Measurements from ENCODE around the gene WDR83. TPM values are rescaled to one million over a fixed set of nuclear protein-coding genes. Genes with fewer than 3 reads are reported as not detected.

The WDR83 gene
- total and polyA plus RNA-seq, 10 of the 15 experiments (the other 5 are each of a cell fraction or from before 2014, with no cell fraction given): 0.58 to 17.7 (median 10.8) TPM

- TF ChIP-seq ZNF592 (IDR thresholded peaks at IDR 0.05): no peak
- no peak for TF ChIP-seq PAX8 (IDR thresholded peaks at IDR 0.05)
- TF ChIP-seq NR2C1 (IDR thresholded peaks at IDR 0.05): no peak
- peak; percentile 60 for TF ChIP-seq PBX3 (IDR thresholded peaks at IDR 0.05; ENCODE audit: insufficient replicate concordance, low read depth, low read length)
- no peak for TF ChIP-seq NFIC (IDR thresholded peaks at IDR 0.05; ENCODE audit: low read depth, low read length)
Observed at GRCh38 chr19:12703046-12703445, 36.4 kb downstream of the WDR83 start (continued).

GRCh38 chr19:12705169-12705568 is 38.6 kb downstream of the WDR83 start:
- Histone ChIP-seq H3K27me3 (replicated peaks in 1 of 2; ENCODE audit: control insufficient read depth in 2 of 2, insufficient read depth in 2 of 2, low read length in 1 of 2) (no peaks in the 10 kb centered on the region), H4K20me1 (ENCODE audit: control insufficient read depth, insufficient read depth) (no peaks in the 10 kb centered on the region), H3K36me3 (ENCODE audit: control insufficient read depth in 2 of 2, insufficient read depth in 2 of 2, low read length in 1 of 2) (peaks cover 29 to 47% of the 10 kb centered on the region in 2 experiments), H3K4me3 (no peak overlapping the region), H3K4me1 (ENCODE audit: control insufficient read depth, insufficient read depth, low read length) (no peaks in the 10 kb centered on the region), H3K79me2 (ENCODE audit: control insufficient read depth, insufficient read depth, low read length) (no peaks in the 10 kb centered on the region), H2AFZ (ENCODE audit: control insufficient read depth, low read depth, low read length) (no peak overlapping the region), H3K27ac (ENCODE audit: control insufficient read depth, insufficient read depth) (no peak overlapping the region), H3K9ac (ENCODE audit: control insufficient read depth, insufficient read depth, low read length) (no peak overlapping the region), H3K4me2 (ENCODE audit: control insufficient read depth, insufficient read depth) (no peak overlapping the region), H3K9me3 (replicated peaks; ENCODE audit: control insufficient read depth, insufficient read depth, low read length) (no peaks in the 10 kb centered on the region)
- no peak for ATAC-seq
- TF ChIP-seq ZBED1 (IDR thresholded peaks at IDR 0.05; ENCODE audit: borderline replicate concordance): no peak
- no TSS peak for BruUV-seq (replicated peaks)
- CTCF ChIA-PET: no interaction called here
- DNase-seq (ENCODE audit: low read depth, low spot score): no peak
- POLR2A ChIA-PET: no interaction called here
- RAD21 ChIA-PET (ENCODE audit: unreplicated experiment): no interaction called here
- SMC1A ChIA-PET (ENCODE audit: uncharacterized antibody, unreplicated experiment): no interaction called here
- WGBS (ENCODE audit: insufficient coverage, insufficient replicate concordance, low lambda C conversion rate, missing lambda C conversion rate): 96% methylated on average over 13 of the region's 13 CpGs
- FAIRE-seq: no peak
- intact Hi-C loops (cut with micrococcal nuclease; ENCODE audit: unreplicated experiment): no loop called here
- in situ Hi-C loops (cut with MboI): no loop called here
